SK-N-SH treated with all-trans-retinoic acid at 6 μM for 48 hours (cell line): ENCODE results near the gene ABCC1.

ENCODE experiments used
- ATAC-seq: fragments of 200-7000 bp; cut with Tn5 transposase; 3 replicates; pipeline ENCODE4 v1.9.1; 2020; ENCODE audit warnings: mild to moderate bottlenecking, moderate library complexity
- ARNTL ChIP-seq: fragments of 450-650 bp; formaldehyde crosslinking; IDR thresholded peaks from 2 replicates; pipeline ENCODE4 v1.5.0; 2020; ENCODE audit warnings: low read depth, mild to moderate bottlenecking, moderate library complexity, borderline replicate concordance
- BACH2 ChIP-seq: fragments of 250-450 bp; sonication (Bioruptor Pico); IDR thresholded peaks from 2 replicates; pipeline ENCODE4 v1.9.0; 2021; ENCODE audit warnings: mild to moderate bottlenecking, borderline replicate concordance
- CSDC2 ChIP-seq: fragments of 250-450 bp; sonication (Bioruptor Pico); IDR thresholded peaks from 2 replicates; pipeline ENCODE4 v1.5.0; 2020; ENCODE audit warnings: mild to moderate bottlenecking, moderate library complexity
- ESRRG ChIP-seq: fragments of 250-450 bp; sonication (Bioruptor Pico); IDR thresholded peaks from 2 replicates; pipeline ENCODE4 v1.6.1; 2021; ENCODE audit warnings: mild to moderate bottlenecking
- GLIS3 ChIP-seq: fragments of 250-450 bp; sonication (Bioruptor Pico); IDR thresholded peaks from 2 replicates; pipeline ENCODE4 v1.5.0; 2020; ENCODE audit warnings: mild to moderate bottlenecking, moderate library complexity
- ISL1 ChIP-seq: fragments of 250-450 bp; sonication (Bioruptor Pico); IDR thresholded peaks from 2 replicates; pipeline ENCODE4 v2.1.2; 2022; ENCODE audit warnings: mild to moderate bottlenecking, moderate library complexity
- OSR1 ChIP-seq: fragments of 250-450 bp; sonication (Bioruptor Pico); IDR thresholded peaks from 2 replicates; pipeline ENCODE4 v1.8.0; 2022; ENCODE audit warnings: moderate library complexity, mild to moderate bottlenecking, inconsistent platforms
- PATZ1 ChIP-seq: fragments of 250-450 bp; sonication (Bioruptor Pico); IDR thresholded peaks from 2 replicates; pipeline ENCODE4 v1.8.0; 2020; ENCODE audit warnings: mild to moderate bottlenecking, moderate library complexity, borderline replicate concordance
- SNAI2 ChIP-seq: fragments of 250-450 bp; sonication (Bioruptor Pico); IDR thresholded peaks from 2 replicates; pipeline ENCODE4 v1.5.0; 2020; ENCODE audit warnings: mild to moderate bottlenecking, moderate library complexity
- TCF4 ChIP-seq: fragments of 250-450 bp; sonication (Bioruptor Pico); IDR thresholded peaks from 2 replicates; pipeline ENCODE4 v1.8.0; 2021; ENCODE audit warnings: mild to moderate bottlenecking, moderate library complexity, borderline replicate concordance
- TSHZ2 ChIP-seq: fragments of 250-450 bp; sonication (Bioruptor Pico); IDR thresholded peaks from 2 replicates; pipeline ENCODE4 v1.5.0; 2020; ENCODE audit warnings: mild to moderate bottlenecking, moderate library complexity
- ZC3H10 ChIP-seq: fragments of 250-450 bp; sonication (Bioruptor Pico); IDR thresholded peaks from 2 replicates; pipeline ENCODE4 v1.5.1; 2021; ENCODE audit warnings: mild to moderate bottlenecking, moderate library complexity
- ZFP30 ChIP-seq: fragments of 450-650 bp; formaldehyde crosslinking; IDR thresholded peaks from 2 replicates; pipeline ENCODE4 v1.5.0; 2022; ENCODE audit warnings: mild to moderate bottlenecking, moderate library complexity
- ZNF70 ChIP-seq: fragments of 450-650 bp; formaldehyde crosslinking; IDR thresholded peaks from 2 replicates; pipeline ENCODE4 v1.5.0; 2020; ENCODE audit warnings: mild to moderate bottlenecking, moderate library complexity
- ZNF8 ChIP-seq: fragments of 450-650 bp; formaldehyde crosslinking; IDR thresholded peaks from 2 replicates; pipeline ENCODE4 v1.5.0; 2020; ENCODE audit warnings: mild to moderate bottlenecking, moderate library complexity
- TF ChIP-seq, protein P1 (sequence below): fragments of 250-450 bp; sonication (Bioruptor Pico); IDR thresholded peaks from 2 replicates; pipeline ENCODE4 v1.5.1; 2020; ENCODE audit warnings: low read depth, mild to moderate bottlenecking, moderate library complexity
- TF ChIP-seq, protein P2 (sequence below): fragments of 250-450 bp; sonication (Bioruptor Pico); IDR thresholded peaks from 2 replicates; pipeline ENCODE4 v1.8.0; 2021; ENCODE audit warnings: low read depth, mild to moderate bottlenecking, moderate library complexity, borderline replicate concordance

ABCC1 gene

GRCh38 chr16:16031401-16031800 is 82.0 kb downstream of the ABCC1 start:
- TF ChIP-seq TSHZ2 (CRISPR knock-in tag) (no peak), ZNF70 (CRISPR knock-in tag) (no peak), ISL1 (no peak), ZNF8 (CRISPR knock-in tag) (no peak), ZC3H10 (CRISPR knock-in tag) (no peak), OSR1 (CRISPR knock-in tag) (no peak), ESRRG (CRISPR knock-in tag) (no peak), SNAI2 (CRISPR knock-in tag) (no peak), TCF4 (CRISPR knock-in tag) (no peak), BACH2 (CRISPR knock-in tag) (no peak), GLIS3 (CRISPR knock-in tag) (no peak)
- TF ChIP-seq, protein P1, sequence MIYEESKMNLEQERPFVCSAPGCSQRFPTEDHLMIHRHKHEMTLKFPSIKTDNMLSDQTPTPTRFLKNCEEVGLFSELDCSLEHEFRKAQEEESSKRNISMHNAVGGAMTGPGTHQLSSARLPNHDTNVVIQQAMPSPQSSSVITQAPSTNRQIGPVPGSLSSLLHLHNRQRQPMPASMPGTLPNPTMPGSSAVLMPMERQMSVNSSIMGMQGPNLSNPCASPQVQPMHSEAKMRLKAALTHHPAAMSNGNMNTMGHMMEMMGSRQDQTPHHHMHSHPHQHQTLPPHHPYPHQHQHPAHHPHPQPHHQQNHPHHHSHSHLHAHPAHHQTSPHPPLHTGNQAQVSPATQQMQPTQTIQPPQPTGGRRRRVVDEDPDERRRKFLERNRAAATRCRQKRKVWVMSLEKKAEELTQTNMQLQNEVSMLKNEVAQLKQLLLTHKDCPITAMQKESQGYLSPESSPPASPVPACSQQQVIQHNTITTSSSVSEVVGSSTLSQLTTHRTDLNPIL (CRISPR knock-in tag): no peak
- no peak for ATAC-seq

DNA sequence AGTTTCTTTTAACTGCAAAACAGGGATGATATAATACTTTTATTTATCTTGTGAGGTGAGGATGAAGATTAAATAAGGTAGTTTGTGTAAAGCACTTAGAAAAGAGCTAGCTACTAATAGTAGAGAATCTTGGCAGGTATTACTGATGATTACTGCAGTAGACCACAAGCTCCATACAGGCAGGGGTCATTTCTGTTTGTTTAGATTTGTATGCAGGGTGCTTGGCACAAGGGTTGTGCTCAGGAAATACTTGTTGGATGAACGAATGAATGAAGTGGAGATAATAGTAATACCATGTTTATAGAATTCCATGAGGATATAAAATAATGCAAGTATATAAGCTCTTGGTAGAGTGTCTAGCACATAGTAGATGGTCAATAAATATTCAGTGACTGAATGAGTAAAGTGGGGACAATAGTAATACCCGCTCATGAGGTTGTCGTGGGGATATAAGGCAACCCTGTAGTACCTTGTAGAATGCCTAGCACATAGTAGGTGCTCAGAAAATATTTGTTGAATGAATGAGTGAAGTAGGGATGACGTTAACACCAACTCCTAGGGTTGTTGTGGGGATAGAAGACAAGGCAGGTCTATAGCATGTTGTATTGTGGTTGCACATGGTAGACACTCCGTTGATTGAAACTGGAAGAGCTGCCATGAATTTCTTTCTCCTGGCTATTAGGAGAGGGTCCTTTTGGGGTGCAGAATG is 83.0 kb downstream of the ABCC1 start:
- ATAC-seq: no peak
- no peak for TF ChIP-seq ESRRG (CRISPR knock-in tag)
- no peak for TF ChIP-seq ZFP30 (CRISPR knock-in tag)
- no peak for TF ChIP-seq ZNF8 (CRISPR knock-in tag)
- no peak for TF ChIP-seq ZC3H10 (CRISPR knock-in tag)

GRCh38 chr16:16033208-16033717 is 83.8 kb downstream of the ABCC1 start:
- no peak for ATAC-seq
- TF ChIP-seq ARNTL (CRISPR knock-in tag) (no peak), CSDC2 (no peak), ISL1 (no peak), ZC3H10 (CRISPR knock-in tag) (no peak), ESRRG (CRISPR knock-in tag) (no peak), PATZ1 (CRISPR knock-in tag) (no peak), ZNF8 (CRISPR knock-in tag) (no peak), TSHZ2 (CRISPR knock-in tag) (no peak), TCF4 (CRISPR knock-in tag) (no peak), OSR1 (CRISPR knock-in tag) (no peak), BACH2 (CRISPR knock-in tag) (no peak), GLIS3 (CRISPR knock-in tag) (no peak)
- TF ChIP-seq, protein P1 (CRISPR knock-in tag): no peak
- TF ChIP-seq, protein P2, sequence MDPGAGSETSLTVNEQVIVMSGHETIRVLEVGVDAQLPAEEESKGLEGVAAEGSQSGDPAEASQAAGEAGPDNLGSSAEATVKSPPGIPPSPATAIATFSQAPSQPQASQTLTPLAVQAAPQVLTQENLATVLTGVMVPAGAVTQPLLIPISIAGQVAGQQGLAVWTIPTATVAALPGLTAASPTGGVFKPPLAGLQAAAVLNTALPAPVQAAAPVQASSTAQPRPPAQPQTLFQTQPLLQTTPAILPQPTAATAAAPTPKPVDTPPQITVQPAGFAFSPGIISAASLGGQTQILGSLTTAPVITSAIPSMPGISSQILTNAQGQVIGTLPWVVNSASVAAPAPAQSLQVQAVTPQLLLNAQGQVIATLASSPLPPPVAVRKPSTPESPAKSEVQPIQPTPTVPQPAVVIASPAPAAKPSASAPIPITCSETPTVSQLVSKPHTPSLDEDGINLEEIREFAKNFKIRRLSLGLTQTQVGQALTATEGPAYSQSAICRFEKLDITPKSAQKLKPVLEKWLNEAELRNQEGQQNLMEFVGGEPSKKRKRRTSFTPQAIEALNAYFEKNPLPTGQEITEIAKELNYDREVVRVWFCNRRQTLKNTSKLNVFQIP: no peak
